IPS-20b (cell line): ENCODE data around the gene GLRX5.

ENCODE experiments used
- H3K27ac ChIP-seq: one replicate; pipeline ENCODE4 v1.5.1; 2013; ENCODE audit warnings: low read length
- H3K27me3 ChIP-seq: 2 replicates; pipeline ENCODE4 v1.6.1; 2013; ENCODE audit warnings: mild to moderate bottlenecking, low read length, inconsistent platforms; ENCODE audit not compliant: insufficient read depth
- H3K36me3 ChIP-seq: 2 replicates; pipeline ENCODE4 v1.6.1; 2013; ENCODE audit warnings: low read depth, mild to moderate bottlenecking, inconsistent platforms, low read length, moderate library complexity; ENCODE audit not compliant: insufficient read depth
- H3K4me1 ChIP-seq: 2 replicates; pipeline ENCODE4 v1.6.1; 2013; ENCODE audit warnings: mild to moderate bottlenecking, control low read depth, inconsistent platforms, low read length, moderate library complexity; ENCODE audit not compliant: insufficient read depth
- H3K4me3 ChIP-seq: 2 replicates; pipeline ENCODE4 v1.5.1; 2013; ENCODE audit warnings: mild to moderate bottlenecking, low read length, inconsistent platforms
- H3K9ac ChIP-seq: 2 replicates; pipeline ENCODE4 v1.6.1; 2013; ENCODE audit warnings: low read depth, mild to moderate bottlenecking, inconsistent platforms, low read length, moderate library complexity
- H3K9me3 ChIP-seq: 2 replicates; pipeline ENCODE4 v1.6.1; 2013; ENCODE audit warnings: mild to moderate bottlenecking, low read depth, low read length, inconsistent platforms; ENCODE audit not compliant: insufficient read depth

The GLRX5 gene

GRCh38 chr14:95522116-95522515 lies 12.7 kb upstream of the GLRX5 start:
- Histone ChIP-seq H3K9me3 (no peaks in the 10 kb centered on the region), H3K36me3 (no peaks in the 10 kb centered on the region), H3K4me1 (peaks cover 2% of the 10 kb centered on the region; the same call in 1 of the 2 replicates), H3K27me3 (peaks cover 28% of the 10 kb centered on the region), H3K4me3 (no peak overlapping the region), H3K27ac (no peak overlapping the region), H3K9ac (no peak overlapping the region)

- peaks cover 23% of the 10 kb centered on the region for H3K27me3 ChIP-seq
- H3K9ac ChIP-seq, result no peak overlapping the region
- no peaks in the 10 kb centered on the region for H3K9me3 ChIP-seq
- H3K4me3 ChIP-seq, result no peak overlapping the region
- peaks cover 2% of the 10 kb centered on the region; the same call in 1 of the 2 replicates for H3K4me1 ChIP-seq
- no peak overlapping the region for H3K27ac ChIP-seq
- H3K36me3 ChIP-seq, result no peaks in the 10 kb centered on the region
Measured at GRCh38 chr14:95522556-95522955, 12.3 kb upstream of the GLRX5 start.

DNA sequence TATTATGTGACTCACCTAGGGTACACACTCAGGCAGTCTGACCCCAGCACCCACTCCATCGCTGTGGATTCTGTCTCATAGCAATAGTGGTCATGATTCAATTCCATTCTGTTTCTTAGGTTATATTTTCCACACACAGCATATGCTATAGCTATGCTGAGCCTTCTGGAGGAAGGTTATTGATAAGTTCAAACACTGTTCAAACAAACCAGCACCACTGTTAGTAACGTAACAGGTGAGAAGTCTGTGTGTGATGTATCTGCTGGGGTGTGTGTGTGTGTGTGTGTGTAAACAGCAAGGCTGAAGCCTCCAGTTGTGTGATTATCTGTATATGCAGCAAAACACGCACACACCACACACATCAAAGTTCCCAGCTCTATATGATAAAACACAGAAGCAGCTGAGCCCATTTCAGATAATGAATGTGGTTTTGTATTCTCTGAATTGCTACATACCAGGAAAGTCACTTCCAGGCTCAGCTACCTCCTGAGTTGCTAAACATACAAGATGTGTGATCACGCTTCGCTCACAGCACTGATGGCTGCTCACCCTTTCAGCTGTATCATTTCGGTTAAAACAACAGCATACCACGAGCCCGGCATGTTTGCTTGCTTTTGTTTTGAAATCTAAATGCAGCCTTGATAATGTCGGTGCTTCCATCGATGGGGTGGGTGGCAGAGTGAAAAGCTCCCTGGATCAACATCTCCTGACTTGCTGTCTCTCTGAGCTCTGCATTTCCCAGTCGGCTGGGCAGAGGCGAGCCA lies 11.6 kb upstream of the GLRX5 start:
- no peak overlapping the region for H3K4me3 ChIP-seq
- peaks cover 2% of the 10 kb centered on the region; the same call in 1 of the 2 replicates for H3K4me1 ChIP-seq
- H3K27me3 ChIP-seq, result peaks cover 16% of the 10 kb centered on the region
- no peaks in the 10 kb centered on the region for H3K9me3 ChIP-seq
- no peaks in the 10 kb centered on the region for H3K36me3 ChIP-seq
- H3K27ac ChIP-seq, result no peak overlapping the region
- no peak overlapping the region for H3K9ac ChIP-seq

DNA sequence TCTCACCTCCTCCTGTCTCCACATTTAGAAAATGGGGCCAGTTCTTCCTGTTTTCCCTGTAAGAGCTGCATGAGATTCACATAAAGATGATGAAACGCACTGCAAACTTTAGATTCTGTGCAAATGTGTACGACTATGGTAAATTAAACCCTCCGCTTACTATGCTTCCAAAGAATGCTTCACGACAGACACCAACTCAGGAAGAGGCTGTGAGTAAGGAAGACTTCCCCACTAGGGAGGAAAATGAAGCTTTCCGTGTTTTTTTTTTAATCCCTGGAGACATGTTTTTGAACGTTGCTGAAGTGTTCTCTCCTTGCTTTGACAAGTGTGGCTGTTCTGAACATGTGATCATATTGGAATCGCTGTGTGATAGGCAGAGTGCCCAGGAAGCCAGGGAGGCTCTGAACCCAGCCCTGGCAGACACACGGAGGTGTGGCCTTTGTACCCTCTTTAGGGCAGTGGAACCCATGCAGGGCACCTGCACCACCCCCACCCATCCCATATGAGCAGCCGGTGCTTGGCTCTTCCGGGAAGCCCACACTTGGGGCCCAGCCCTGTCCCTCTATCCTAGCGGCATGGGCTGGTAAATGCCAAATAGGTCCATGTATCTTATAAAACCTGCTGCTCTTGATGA lies 10.9 kb upstream of the GLRX5 start:
- no peak overlapping the region for H3K4me3 ChIP-seq
- H3K9me3 ChIP-seq, result no peaks in the 10 kb centered on the region
- H3K4me1 ChIP-seq, result peaks cover 2% of the 10 kb centered on the region; the same call in 1 of the 2 replicates
- no peak overlapping the region for H3K27ac ChIP-seq
- H3K27me3 ChIP-seq, result peaks cover 9% of the 10 kb centered on the region
- H3K36me3 ChIP-seq, result no peaks in the 10 kb centered on the region
- no peak overlapping the region for H3K9ac ChIP-seq

- no peak overlapping the region for H3K27ac ChIP-seq
- H3K4me3 ChIP-seq, result no peak overlapping the region
- H3K36me3 ChIP-seq, result peaks cover 2% of the 10 kb centered on the region; the same call in 1 of the 2 replicates
Measured at GRCh38 chr14:95524706-95525512, 9.9 kb upstream of the GLRX5 start.

DNA sequence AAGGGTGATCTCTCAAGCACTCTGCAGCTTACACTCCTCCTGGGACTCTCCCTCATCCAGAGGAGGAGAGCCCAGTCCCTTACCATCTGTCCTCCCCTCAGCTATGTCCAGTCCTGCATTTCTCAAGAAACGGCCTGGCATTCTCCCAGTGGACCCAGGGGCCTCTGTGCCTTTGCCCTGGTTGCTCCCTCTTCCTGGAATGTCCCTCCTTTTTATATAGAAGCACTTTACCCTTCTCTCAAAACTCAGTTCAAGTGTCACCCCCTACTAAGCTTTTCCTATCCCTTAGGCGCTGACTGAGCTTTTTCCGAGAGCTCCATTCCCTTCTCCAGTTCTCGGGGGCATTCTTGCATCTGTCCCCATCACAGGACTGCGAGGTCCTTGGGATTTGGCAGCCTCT lies 8.9 kb upstream of the GLRX5 start:
- peaks cover 2% of the 10 kb centered on the region; the same call in 1 of the 2 replicates for H3K4me1 ChIP-seq
- no peak overlapping the region for H3K9ac ChIP-seq
- H3K27me3 ChIP-seq, result no peaks in the 10 kb centered on the region
- no peaks in the 10 kb centered on the region for H3K9me3 ChIP-seq
- H3K27ac ChIP-seq, result no peak overlapping the region
- peaks cover 12% of the 10 kb centered on the region; the same call in 1 of the 2 replicates for H3K36me3 ChIP-seq
- no peak overlapping the region for H3K4me3 ChIP-seq

More at GRCh38 chr14:95524706-95525512, 9.9 kb upstream of the GLRX5 start:
- H3K27me3 ChIP-seq, result peaks cover 2% of the 10 kb centered on the region; the same call in 1 of the 2 replicates
- H3K4me1 ChIP-seq, result peaks cover 2% of the 10 kb centered on the region; the same call in 1 of the 2 replicates
- H3K9ac ChIP-seq, result no peak overlapping the region
- no peaks in the 10 kb centered on the region for H3K9me3 ChIP-seq

DNA sequence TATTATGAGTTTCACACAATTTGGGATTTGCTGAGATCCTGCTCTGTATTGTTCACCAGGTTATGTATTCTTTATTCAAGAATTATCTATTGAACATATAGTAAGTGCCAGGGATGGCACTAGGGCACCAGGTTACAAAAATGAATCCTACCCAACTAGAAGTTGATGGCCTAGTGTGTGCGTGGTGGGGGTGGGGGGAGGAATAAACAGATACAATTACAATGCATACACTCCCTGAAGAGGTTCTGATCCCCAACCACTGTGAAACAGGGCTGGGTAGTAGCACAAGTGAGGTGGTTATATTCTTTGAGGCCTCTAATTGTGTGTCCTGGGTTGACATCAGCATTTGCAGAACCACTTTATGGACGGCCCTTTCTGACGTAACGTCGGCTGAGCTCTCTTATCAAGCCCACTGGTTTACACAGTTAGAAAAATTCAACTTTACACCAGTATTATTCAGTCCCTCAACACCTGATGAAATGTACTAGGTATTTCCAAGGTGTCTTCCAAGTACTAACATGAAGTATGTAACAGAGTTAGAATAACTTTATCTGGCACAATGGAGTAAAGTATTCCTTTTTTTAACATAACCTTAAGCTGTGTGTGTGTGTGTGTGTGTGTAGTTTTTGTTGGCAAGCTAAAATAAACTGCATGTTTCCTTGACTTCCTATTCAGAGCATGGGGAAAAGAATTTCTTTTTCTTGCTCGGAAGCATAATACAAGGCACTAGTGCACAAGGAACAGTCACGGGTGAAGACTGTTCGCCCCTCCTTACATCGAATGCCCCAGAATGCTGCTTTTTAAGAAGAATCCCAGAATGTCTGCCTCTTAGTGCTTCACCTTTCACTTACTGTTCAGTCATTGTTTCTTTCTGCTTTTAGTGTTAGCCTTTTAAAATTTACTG lies 8.1 kb upstream of the GLRX5 start:
- Histone ChIP-seq H3K9ac (no peak overlapping the region), H3K4me3 (no peak overlapping the region), H3K36me3 (peaks cover 18% of the 10 kb centered on the region; the same call in 1 of the 2 replicates)

DNA sequence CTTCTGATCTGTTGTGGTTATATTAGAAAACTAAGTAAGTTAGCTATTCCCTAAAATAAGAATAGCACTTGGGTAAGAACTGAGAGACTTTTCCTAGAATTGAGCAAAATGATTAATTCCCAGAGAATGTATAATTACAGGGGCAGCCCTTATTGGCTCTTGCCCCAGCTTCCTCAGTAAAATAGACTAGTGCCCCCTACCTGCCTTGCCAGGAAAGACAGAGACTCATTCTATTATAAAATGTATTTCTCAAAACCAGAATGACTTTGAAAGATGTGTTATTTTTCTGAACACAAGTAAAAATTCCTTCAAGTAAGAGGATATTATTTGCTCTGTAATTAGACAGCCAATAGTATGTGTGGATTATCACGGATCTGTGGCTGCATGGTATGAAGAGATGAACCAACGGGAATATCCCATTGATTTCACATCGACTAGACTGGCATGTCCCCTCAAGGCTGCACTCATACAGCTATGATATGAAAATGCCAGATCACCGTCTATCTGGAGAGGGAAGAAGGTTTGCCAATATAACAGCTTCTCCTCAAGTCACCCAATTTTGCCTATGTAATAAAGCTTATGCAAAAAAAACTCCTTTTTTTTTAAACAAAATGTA lies 7.4 kb upstream of the GLRX5 start:
- Histone ChIP-seq H3K4me3 (no peak overlapping the region), H3K27me3 (no peaks in the 10 kb centered on the region), H3K27ac (no peak overlapping the region), H3K9ac (no peak overlapping the region), H3K9me3 (no peaks in the 10 kb centered on the region), H3K4me1 (peaks cover 2% of the 10 kb centered on the region; the same call in 1 of the 2 replicates), H3K36me3 (peaks cover 22% of the 10 kb centered on the region; the same call in 1 of the 2 replicates)

More for the DNA sequence above, 8.1 kb upstream of the GLRX5 start:
- Histone ChIP-seq H3K27me3 (no peaks in the 10 kb centered on the region), H3K9me3 (no peaks in the 10 kb centered on the region), H3K4me1 (peaks cover 2% of the 10 kb centered on the region; the same call in 1 of the 2 replicates), H3K27ac (no peak overlapping the region)

- Histone ChIP-seq H3K27ac (no peak overlapping the region), H3K4me3 (no peak overlapping the region), H3K36me3 (peaks cover 27% of the 10 kb centered on the region; the same call in 1 of the 2 replicates), H3K27me3 (no peaks in the 10 kb centered on the region), H3K4me1 (peaks cover 8% of the 10 kb centered on the region; the same call in 1 of the 2 replicates), H3K9ac (no peak overlapping the region), H3K9me3 (no peaks in the 10 kb centered on the region)
Measured at GRCh38 chr14:95529216-95529615, 5.6 kb upstream of the GLRX5 start.

DNA sequence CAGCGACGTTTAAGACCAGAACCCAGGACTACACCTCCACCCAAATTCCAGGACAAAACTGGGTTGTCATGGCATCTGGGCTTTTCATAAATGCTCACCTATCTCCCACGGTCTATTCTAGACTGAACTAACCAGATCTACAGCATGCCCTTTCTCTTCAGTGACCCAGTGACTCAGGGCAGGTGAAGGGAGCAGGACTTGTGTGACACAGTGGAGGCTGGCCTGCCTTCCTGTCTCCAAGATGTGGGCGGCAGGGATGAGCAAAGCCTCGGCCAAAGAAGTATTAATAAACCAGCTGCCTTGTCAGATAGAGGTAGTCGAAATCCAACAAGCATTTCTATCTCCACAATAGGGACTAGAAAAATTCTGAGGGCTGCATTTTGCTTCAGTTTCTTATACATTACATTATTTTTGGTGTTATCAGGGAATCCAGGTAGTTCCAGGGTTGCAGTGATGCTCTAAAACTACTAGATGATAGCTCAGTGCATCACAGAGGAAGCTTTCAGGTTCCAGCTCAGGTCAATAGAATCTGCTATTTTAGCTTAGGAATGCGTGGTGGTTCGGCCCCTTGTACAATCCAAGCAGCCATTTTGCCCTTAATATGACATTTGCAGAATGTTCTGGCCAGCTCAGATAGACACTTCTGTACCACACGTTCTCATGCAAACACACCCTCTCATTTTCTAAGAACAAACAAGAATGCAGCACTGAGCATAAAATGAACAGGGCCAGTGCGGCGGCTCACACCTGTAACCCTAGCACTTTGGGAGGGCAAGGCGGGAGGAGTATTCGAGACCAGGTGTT lies 4.2 kb upstream of the GLRX5 start:
- no peak overlapping the region for H3K27ac ChIP-seq
- no peak overlapping the region for H3K4me3 ChIP-seq
- no peak overlapping the region for H3K9ac ChIP-seq
- H3K27me3 ChIP-seq, result no peaks in the 10 kb centered on the region
- no peaks in the 10 kb centered on the region for H3K9me3 ChIP-seq
- peaks cover 8% of the 10 kb centered on the region; the same call in 1 of the 2 replicates for H3K4me1 ChIP-seq
- H3K36me3 ChIP-seq, result peaks cover 27% of the 10 kb centered on the region; the same call in 1 of the 2 replicates
